ENCODE measurements around the gene SMTNL1. TPM values are rescaled to one million over a fixed set of nuclear protein-coding genes. Genes with fewer than 3 reads are reported as not detected.

The SMTNL1 gene
- total RNA-seq, 1 donor from 2014 or later, result not detected

DNA sequence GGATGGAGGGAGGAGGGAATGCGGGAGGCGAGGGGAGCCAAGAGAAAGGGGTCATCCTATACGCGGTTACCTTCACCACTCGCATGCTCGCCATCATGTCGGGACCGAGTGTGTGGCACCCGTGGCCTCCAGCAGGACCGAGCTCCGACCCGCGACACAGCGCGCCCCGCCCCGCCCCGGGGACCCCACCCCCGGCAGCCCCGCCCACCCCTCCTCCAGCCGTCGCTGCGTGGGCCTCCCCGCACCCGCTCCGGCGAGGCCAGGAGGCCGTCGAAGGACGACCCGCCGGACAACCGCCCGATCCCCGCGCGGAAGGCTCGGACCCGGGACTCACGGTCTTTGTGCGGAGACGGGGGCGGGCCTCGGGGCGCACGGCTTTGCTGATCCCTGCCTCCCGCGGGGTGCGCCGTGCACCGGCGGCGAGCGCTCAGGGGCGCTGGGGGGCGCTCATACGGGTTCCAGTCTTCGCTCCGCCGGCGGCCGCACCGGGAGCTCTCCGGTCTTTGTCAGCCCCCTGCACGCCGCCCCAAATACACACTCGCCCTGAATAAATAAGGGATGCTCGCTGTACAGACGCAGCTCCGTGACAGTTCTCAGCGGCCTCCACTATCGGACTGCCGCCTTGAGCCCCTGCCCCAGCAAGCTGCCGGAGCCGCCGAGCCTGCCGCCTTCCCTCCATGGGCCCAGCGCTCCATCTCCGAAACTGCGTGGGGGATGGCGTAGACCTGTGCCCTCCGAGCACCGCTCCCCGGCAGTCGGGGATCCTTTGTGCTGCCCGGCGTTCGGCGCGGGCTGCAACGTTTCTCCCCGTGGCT lies 30.3 kb downstream of the SMTNL1 start, which contains the start of gene UBE2L6:
TSS of gene UBE2L6 (minus strand) at position 158 of the 815 bp plus-strand sequence. CDS start at position 97, 61 bp downstream.
- DNase-seq (ENCODE audit: low read depth), result no peak

DNA sequence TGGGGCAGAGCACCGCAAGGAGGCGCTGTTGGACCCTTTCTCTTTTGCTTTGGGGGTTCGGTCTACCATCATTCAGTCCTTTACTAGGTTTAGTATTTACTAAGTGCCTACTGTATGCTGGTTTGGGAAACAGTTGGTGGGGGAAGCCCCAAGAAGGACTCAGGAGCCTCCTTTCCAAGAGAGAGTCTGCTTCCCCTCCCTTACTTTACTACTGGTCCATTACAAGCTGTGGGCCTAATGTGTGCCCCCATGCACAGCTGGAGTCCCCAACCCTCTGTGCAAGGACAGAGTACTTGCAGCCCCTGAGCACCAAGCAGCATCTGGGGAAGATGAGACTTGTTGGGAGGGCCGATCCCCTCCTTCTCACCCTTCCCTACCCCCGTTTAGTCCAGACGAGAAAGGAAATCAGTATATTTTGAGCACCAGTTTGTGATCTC lies 31.0 kb downstream of the SMTNL1 start:
- no peak for DNase-seq (ENCODE audit: low read depth)
- TF ChIP-seq, protein P1, sequence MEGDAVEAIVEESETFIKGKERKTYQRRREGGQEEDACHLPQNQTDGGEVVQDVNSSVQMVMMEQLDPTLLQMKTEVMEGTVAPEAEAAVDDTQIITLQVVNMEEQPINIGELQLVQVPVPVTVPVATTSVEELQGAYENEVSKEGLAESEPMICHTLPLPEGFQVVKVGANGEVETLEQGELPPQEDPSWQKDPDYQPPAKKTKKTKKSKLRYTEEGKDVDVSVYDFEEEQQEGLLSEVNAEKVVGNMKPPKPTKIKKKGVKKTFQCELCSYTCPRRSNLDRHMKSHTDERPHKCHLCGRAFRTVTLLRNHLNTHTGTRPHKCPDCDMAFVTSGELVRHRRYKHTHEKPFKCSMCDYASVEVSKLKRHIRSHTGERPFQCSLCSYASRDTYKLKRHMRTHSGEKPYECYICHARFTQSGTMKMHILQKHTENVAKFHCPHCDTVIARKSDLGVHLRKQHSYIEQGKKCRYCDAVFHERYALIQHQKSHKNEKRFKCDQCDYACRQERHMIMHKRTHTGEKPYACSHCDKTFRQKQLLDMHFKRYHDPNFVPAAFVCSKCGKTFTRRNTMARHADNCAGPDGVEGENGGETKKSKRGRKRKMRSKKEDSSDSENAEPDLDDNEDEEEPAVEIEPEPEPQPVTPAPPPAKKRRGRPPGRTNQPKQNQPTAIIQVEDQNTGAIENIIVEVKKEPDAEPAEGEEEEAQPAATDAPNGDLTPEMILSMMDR (conservative IDR thresholded peaks at IDR 0.05; ENCODE audit: low read depth, low read length), result peak; percentile 90
- H3K4me3 ChIP-seq (ENCODE audit: low read depth, low read length), result peak overlapping the region; percentile 68

More for the DNA sequence above, 30.3 kb downstream of the SMTNL1 start, which contains the start of gene UBE2L6:
- TF ChIP-seq, protein P1 (conservative IDR thresholded peaks at IDR 0.05; ENCODE audit: low read depth, low read length), result no peak
- peak within 1 kb of the TSS; percentile 68 for H3K4me3 ChIP-seq (ENCODE audit: low read depth, low read length)

DNA sequence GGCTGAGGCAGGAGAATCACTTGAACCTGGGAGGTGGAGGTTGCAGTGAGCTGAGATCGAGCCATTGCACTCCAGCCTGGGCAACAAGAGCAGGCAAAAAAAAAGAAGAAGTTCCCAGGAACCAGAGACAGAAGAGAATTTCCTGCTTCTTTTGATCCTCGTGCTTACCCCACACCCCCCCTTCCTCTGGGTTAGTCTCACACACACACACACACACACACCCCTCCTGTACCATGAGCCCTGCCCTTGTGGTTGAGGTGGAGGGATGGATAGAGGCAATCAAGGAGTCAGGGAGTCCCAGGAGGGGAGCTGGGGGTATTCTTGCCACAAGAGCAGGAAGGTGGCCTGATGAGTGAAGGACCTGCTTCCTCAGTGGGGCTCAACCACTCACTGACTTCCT lies 34.2 kb downstream of the SMTNL1 start:
- no peak for DNase-seq (ENCODE audit: low read depth)
- no peak overlapping the region for H3K4me3 ChIP-seq (ENCODE audit: low read depth, low read length)
- TF ChIP-seq, protein P1 (conservative IDR thresholded peaks at IDR 0.05; ENCODE audit: low read depth, low read length), result no peak

DNA sequence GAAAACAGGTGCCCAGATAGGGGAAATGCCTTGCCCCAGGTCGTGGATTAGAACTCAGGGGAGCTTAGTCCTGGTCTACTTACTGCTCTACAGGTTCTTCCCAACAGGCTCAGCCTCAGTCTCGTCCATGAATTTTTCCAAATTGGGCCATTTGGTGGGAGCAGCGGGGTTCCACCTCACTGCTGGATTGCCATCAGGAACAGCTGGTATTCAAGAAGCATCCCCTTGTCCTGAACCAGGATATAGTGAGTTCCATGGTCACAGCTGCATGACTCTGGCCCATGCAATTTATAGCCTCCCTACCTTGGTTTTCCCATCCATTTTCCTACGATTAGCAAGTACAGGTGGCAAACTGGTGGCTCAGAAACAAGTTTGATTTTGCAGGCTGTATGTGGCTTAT lies 36.7 kb downstream of the SMTNL1 start:
- DNase-seq (ENCODE audit: low read depth), result no peak
- TF ChIP-seq, protein P1 (conservative IDR thresholded peaks at IDR 0.05; ENCODE audit: low read depth, low read length), result no peak
- H3K4me3 ChIP-seq (ENCODE audit: low read depth, low read length), result no peak overlapping the region

DNA sequence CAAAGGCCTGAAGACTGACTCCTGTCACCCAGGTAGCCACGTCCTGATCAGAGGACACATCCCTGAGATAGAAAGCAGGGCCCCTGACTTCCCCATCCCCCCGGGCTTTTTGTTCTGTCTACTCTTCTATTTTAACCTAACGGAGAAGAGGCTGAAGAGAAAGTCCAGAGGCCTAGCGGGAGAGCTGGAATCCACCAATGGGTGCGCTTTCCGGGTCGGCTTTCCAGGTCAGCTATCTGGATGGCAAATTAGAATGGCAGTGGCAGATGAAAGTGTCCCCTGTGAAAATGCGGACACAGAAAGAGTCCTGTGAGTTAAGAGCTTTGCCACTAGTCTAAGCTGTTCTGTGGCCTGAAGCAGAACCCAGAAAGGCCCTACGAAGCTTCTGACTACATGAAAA lies 46.9 kb downstream of the SMTNL1 start:
- no peak for DNase-seq (ENCODE audit: low read depth)
- TF ChIP-seq, protein P1 (conservative IDR thresholded peaks at IDR 0.05; ENCODE audit: low read depth, low read length), result no peak

DNA sequence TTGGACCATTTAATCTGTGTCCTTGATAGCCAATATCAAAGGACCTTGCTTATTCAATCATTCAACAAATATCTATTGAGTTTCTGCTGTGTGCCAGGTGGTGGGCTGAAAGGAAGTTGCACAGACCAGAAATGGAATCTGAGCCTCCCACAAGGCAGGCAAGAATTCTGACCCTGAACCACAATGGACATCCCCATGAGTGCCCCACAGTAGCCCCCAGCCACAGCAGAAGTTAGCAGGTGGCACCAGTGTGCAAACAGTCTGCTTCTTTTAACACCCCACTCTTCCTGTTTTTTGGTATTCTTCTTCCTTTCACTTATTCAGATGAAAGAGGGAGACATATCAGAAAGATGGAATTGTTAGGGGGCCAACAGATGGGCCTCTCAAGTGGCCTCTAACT lies 47.9 kb downstream of the SMTNL1 start:
- TF ChIP-seq, protein P1 (conservative IDR thresholded peaks at IDR 0.05; ENCODE audit: low read depth, low read length), result no peak
- H3K4me3 ChIP-seq (ENCODE audit: low read depth, low read length), result no peak overlapping the region
- no peak for DNase-seq (ENCODE audit: low read depth)

More for the DNA sequence above, 46.9 kb downstream of the SMTNL1 start:
- H3K4me3 ChIP-seq (ENCODE audit: low read depth, low read length), result no peak overlapping the region
